Uterus (tissue), 4 donors: ENCODE results near the gene ZBED3. TPM values are rescaled to one million over a fixed set of nuclear protein-coding genes. Genes with fewer than 3 reads are reported as not detected.

Source experiments
- DNase-seq, 2 donors: peaks; one replicate each; pipeline ENCODE4 v3.0.0-alpha.2; 2019 to 2020
- H3K27ac ChIP-seq, 2 donors: fragments of 200-600 bp; sonication (generic); 1 replicate in 1 of 2; 2 replicates in 1 of 2; pipeline ENCODE4 v1.5.1; 2016 to 2018
- H3K27me3 ChIP-seq, 2 donors: fragments of 200-600 bp; sonication (generic); one replicate each; pipeline ENCODE4 v1.5.1; 2018 to 2019; ENCODE audit warnings: control low read depth in 1 of 2
- H3K36me3 ChIP-seq, 2 donors: fragments of 200-600 bp; sonication (generic); one replicate each; pipeline ENCODE4 v1.5.1; 2019; ENCODE audit warnings: control low read depth in 1 of 2
- H3K4me1 ChIP-seq, 2 donors: fragments of 200-600 bp; sonication (generic); one replicate each; pipeline ENCODE4 v1.5.1; 2018 to 2019; ENCODE audit warnings: control low read depth in 1 of 2
- H3K4me3 ChIP-seq, 2 donors: fragments of 200-600 bp; sonication (generic); 1 replicate in 1 of 2; 2 replicates in 1 of 2; pipeline ENCODE4 v1.5.1; 2018 to 2019; ENCODE audit warnings: mild to moderate bottlenecking in 1 of 2
- H3K9me3 ChIP-seq, 2 donors: fragments of 200-600 bp; sonication (generic); one replicate each; pipeline ENCODE4 v1.5.1; 2019; ENCODE audit warnings: control low read depth in 1 of 2
- POLR2A ChIP-seq, 2 donors: fragments of 450-650 bp; IDR thresholded peaks; one replicate each; pipeline ENCODE4 v1.6.1; 2016; ENCODE audit warnings: antibody characterized with exemption in 2 of 2, mild to moderate bottlenecking in 1 of 2, moderate library complexity in 1 of 2
- intact Hi-C: fragments of 100-400 bp; cut with DNase I; formaldehyde crosslinking; loops from one replicate; pipeline ENCODE4 v1.15.1; 2023; ENCODE audit warnings: low total_unique reads
- total RNA-seq, 4 donors: library from RNA; depleted of rRNA in 3 of 4; stranded (reverse); fragments of >200 nt in 3 of 4; gene quantifications; one replicate each; pipeline versions ENCODE4 v1.1.0 to v1.2.4, GENCODE V29; 2014 to 2023
- TF ChIP-seq, protein P1 (sequence below), 4 experiments: fragments of 200-600 bp in 2 of 4; fragments of 450-650 bp in 2 of 4; sonication (generic) in 2 of 4; IDR thresholded peaks; one replicate each; pipeline ENCODE4 v1.5.1; 2016 to 2019; ENCODE audit warnings: antibody characterized with exemption in 4 of 4, mild to moderate bottlenecking in 2 of 4, moderate library complexity in 1 of 4
- donor health status: DM: yes; HTN: yes; CAD: no.

Gene ZBED3
- total RNA-seq, 4 donors from 2014 or later: 2.6 to 26.9 (median 4.7) TPM

GRCh38 chr5:77066184-77066583 lies 20.9 kb downstream of the ZBED3 start:
- Histone ChIP-seq H3K27ac (no peak overlapping the region), H3K27me3 (no peaks in the 10 kb centered on the region), H3K9me3 (no peaks in the 10 kb centered on the region), H3K36me3 (no peaks in the 10 kb centered on the region), H3K4me3 (no peak overlapping the region), H3K4me1 (no peaks in the 10 kb centered on the region)
- no peak for TF ChIP-seq POLR2A (IDR thresholded peaks at IDR 0.05)
- intact Hi-C loops: no loop called here
- DNase-seq: no peak

DNA sequence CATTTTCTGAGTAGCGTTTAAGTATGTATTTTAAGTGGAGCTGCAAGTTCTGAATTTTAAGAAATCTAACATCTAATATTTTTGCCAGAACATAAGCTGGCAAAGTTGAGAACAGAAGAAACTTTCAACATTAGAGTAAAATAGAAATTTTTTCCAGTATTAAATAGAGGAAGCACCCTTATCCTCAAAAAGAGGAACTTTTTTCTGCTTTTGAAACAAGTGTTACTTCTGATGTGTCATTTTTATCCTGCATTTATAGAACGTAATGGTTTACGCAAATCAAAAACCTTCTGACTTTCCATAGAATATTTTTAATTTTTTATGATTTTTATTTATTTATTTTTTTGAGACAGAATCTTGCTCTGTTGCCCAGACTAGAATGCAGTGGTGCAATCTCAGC lies 21.8 kb downstream of the ZBED3 start:
- no peak overlapping the region for H3K27ac ChIP-seq
- no peak overlapping the region for H3K4me3 ChIP-seq
- H3K9me3 ChIP-seq: no peaks in the 10 kb centered on the region
- no peak for TF ChIP-seq POLR2A (IDR thresholded peaks at IDR 0.05)
- TF ChIP-seq, protein P1, sequence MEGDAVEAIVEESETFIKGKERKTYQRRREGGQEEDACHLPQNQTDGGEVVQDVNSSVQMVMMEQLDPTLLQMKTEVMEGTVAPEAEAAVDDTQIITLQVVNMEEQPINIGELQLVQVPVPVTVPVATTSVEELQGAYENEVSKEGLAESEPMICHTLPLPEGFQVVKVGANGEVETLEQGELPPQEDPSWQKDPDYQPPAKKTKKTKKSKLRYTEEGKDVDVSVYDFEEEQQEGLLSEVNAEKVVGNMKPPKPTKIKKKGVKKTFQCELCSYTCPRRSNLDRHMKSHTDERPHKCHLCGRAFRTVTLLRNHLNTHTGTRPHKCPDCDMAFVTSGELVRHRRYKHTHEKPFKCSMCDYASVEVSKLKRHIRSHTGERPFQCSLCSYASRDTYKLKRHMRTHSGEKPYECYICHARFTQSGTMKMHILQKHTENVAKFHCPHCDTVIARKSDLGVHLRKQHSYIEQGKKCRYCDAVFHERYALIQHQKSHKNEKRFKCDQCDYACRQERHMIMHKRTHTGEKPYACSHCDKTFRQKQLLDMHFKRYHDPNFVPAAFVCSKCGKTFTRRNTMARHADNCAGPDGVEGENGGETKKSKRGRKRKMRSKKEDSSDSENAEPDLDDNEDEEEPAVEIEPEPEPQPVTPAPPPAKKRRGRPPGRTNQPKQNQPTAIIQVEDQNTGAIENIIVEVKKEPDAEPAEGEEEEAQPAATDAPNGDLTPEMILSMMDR (IDR thresholded peaks at IDR 0.05): no peak
- intact Hi-C loops: no loop called here
- no peaks in the 10 kb centered on the region for H3K36me3 ChIP-seq
- no peaks in the 10 kb centered on the region for H3K27me3 ChIP-seq
- DNase-seq: no peak
- H3K4me1 ChIP-seq: no peaks in the 10 kb centered on the region

DNA sequence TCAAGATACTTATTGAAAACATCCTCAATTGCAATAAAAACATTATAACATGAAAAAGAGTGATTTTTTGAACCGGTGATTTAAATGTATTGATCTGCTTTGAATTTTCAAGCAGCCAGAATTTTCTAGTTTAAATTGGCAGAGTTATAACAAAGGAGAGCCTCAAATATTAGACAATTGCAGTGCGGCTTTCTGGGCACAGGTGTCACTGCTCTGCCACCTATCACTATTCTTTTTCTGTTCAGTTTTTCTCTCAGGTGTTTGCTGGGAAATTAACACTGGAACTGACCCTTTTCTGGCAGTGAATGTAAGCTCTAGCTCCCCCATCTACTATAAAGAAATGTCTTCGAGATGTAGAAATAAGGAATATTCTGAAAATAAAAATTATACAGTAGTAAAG lies 23.0 kb downstream of the ZBED3 start:
- H3K36me3 ChIP-seq: no peaks in the 10 kb centered on the region

DNA sequence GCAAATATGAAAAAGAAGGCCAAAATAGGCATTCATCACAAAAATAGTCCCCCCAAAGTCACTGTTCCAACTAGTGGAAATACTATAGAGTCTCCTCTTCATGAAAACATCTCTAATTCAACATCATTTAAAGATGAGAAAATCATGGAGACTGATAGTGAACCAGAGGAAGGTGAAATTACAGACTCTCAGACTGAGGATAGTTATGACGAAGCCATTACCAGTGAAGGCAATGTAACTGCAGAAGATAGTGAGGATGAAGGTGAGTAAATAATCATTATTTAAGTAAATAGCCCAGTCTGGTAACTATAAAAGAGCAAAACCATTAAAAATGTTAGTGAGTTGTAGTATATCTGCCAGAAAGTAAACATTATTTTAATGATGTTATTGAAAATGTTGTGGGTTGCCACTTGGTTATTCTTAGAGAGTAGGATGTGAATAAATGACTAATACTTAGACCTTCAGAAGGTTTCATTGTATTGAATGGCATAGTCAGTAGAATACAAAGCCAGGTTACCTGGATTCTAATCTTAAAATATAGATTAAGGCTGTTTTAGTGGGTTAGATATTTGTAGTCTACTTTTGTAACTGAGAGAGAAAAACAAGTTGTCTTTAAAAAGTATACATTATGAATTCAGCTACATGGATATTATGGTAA lies 40.5 kb downstream of the ZBED3 start:
- no peaks in the 10 kb centered on the region for H3K36me3 ChIP-seq
- no peak overlapping the region for H3K4me3 ChIP-seq
- no peak for DNase-seq
- intact Hi-C loops: no loop called here
- no peaks in the 10 kb centered on the region for H3K27me3 ChIP-seq
- TF ChIP-seq, protein P1 (IDR thresholded peaks at IDR 0.05): no peak
- TF ChIP-seq POLR2A (IDR thresholded peaks at IDR 0.05): no peak
- no peaks in the 10 kb centered on the region for H3K4me1 ChIP-seq
- no peak overlapping the region for H3K27ac ChIP-seq
- H3K9me3 ChIP-seq: no peaks in the 10 kb centered on the region

More for the DNA sequence above, 23.0 kb downstream of the ZBED3 start:
- no peak for DNase-seq
- Histone ChIP-seq H3K9me3 (no peaks in the 10 kb centered on the region), H3K4me1 (no peaks in the 10 kb centered on the region), H3K27me3 (no peaks in the 10 kb centered on the region), H3K27ac (no peak overlapping the region), H3K4me3 (no peak overlapping the region)
- no peak for TF ChIP-seq POLR2A (IDR thresholded peaks at IDR 0.05)
- TF ChIP-seq, protein P1 (IDR thresholded peaks at IDR 0.05): no peak
- intact Hi-C loops: no loop called here

GRCh38 chr5:77035950-77036349 lies 51.1 kb downstream of the ZBED3 start:
- no peaks in the 10 kb centered on the region for H3K27me3 ChIP-seq
- H3K9me3 ChIP-seq: no peaks in the 10 kb centered on the region
- no peak for TF ChIP-seq POLR2A (IDR thresholded peaks at IDR 0.05)
- TF ChIP-seq, protein P1 (IDR thresholded peaks at IDR 0.05): no peak
- DNase-seq: no peak
- no peak overlapping the region for H3K4me3 ChIP-seq
- intact Hi-C loops: no loop called here
- H3K27ac ChIP-seq: no peak overlapping the region
- H3K36me3 ChIP-seq: no peaks in the 10 kb centered on the region
- peaks cover 0 to 9% of the 10 kb centered on the region in 2 donors for H3K4me1 ChIP-seq
